ENCODE data around the gene APEX1.
"Not testable (repeated sequence)": the region's sequence is repeated elsewhere in the genome, so short reads cannot be mapped to it uniquely, and the experiment has no call there.

APEX1 gene

GRCh38 chr14:20436363-20436755, 18.7 kb upstream of the APEX1 start:
- DNase-seq, result no peak

GRCh38 chr14:20438664-20439063, 16.4 kb upstream of the APEX1 start:
- DNase-seq, result no peak

GRCh38 chr14:20440465-20440864, 14.6 kb upstream of the APEX1 start:
- no peak for DNase-seq

GRCh38 chr14:20440882-20441281, 14.1 kb upstream of the APEX1 start:
- DNase-seq, result peak; percentile 76 to 82

- no peak for DNase-seq
These were observed 13.6 kb upstream of the APEX1 start for GRCh38 chr14:20441461-20441860.

- DNase-seq, result not testable (repeated sequence)
These were observed 11.4 kb upstream of the APEX1 start for GRCh38 chr14:20443650-20444049.

- DNase-seq, result no peak
These were observed 8.1 kb upstream of the APEX1 start for GRCh38 chr14:20446889-20447288.

- DNase-seq, result not testable (repeated sequence)
These were observed 2.2 kb upstream of the APEX1 start for GRCh38 chr14:20452831-20453230.

- peak; percentile 89 to 93 for DNase-seq
These were observed 602 bp downstream of the APEX1 start for GRCh38 chr14:20455355-20456300.

- DNase-seq, result peak in 1 of 2 experiments; percentile 28
These were observed 1.9 kb downstream of the APEX1 start for GRCh38 chr14:20456971-20457370.

- DNase-seq, result no peak
These were observed 3.2 kb downstream of the APEX1 start for GRCh38 chr14:20458031-20458789.

GRCh38 chr14:20460458-20461224, 5.6 kb downstream of the APEX1 start:
- DNase-seq, result no peak

GRCh38 chr14:20461225-20462141, 6.5 kb downstream of the APEX1 start, which contains the start of gene PIP4P1:
PIP4P1 (minus strand) TSS chr14:20461434; CDS start chr14:20461325, 109 bp downstream.
- peak; percentile 100 for DNase-seq

GRCh38 chr14:20468764-20469241, 13.8 kb downstream of the APEX1 start:
- DNase-seq, result peak in 1 of 2 experiments; percentile 31

GRCh38 chr14:20469242-20469889, 14.3 kb downstream of the APEX1 start, which contains the start of gene PNP:
PNP (plus strand) TSS chr14:20469406; CDS start chr14:20469525, 119 bp downstream.
- DNase-seq, result peak; percentile 90 to 91

- peak; percentile 82 to 89 for DNase-seq
These were observed 15.0 kb downstream of the APEX1 start for GRCh38 chr14:20469890-20470602.

GRCh38 chr14:20470603-20470901, 15.5 kb downstream of the APEX1 start:
- peak in 1 of 2 experiments; percentile 34 for DNase-seq

- no peak for DNase-seq
These were observed 17.6 kb downstream of the APEX1 start for GRCh38 chr14:20472536-20473169.

- no peak for DNase-seq
These were observed 21.8 kb downstream of the APEX1 start for GRCh38 chr14:20476776-20477175.
